Endothelial cell (in vitro differentiated cells): ENCODE measurements around the gene TEX101. TPM values are rescaled to one million over a fixed set of nuclear protein-coding genes. Genes with fewer than 3 reads are reported as not detected.
"Not testable (repeated sequence)": the region's sequence is repeated elsewhere in the genome, so short reads cannot be mapped to it uniquely, and the experiment has no call there.

Source experiments
- DNase-seq: peaks from one replicate; pipeline ENCODE4 v3.0.0; 2021; ENCODE audit warnings: low spot score
- H3K27ac Mint-ChIP-seq: one replicate; pipeline ENCODE4 v1.8.0; 2021; ENCODE audit warnings: mixed read lengths, inconsistent platforms; ENCODE audit not compliant: unreplicated experiment
- H3K27me3 Mint-ChIP-seq: one replicate; pipeline ENCODE4 v1.8.0; 2021; ENCODE audit warnings: mild to moderate bottlenecking, moderate library complexity, mixed read lengths, inconsistent platforms; ENCODE audit not compliant: unreplicated experiment
- H3K36me3 Mint-ChIP-seq: one replicate; pipeline ENCODE4 v1.8.0; 2021; ENCODE audit warnings: mild to moderate bottlenecking, low read depth, mixed read lengths, inconsistent platforms; ENCODE audit not compliant: unreplicated experiment
- H3K4me1 Mint-ChIP-seq: one replicate; pipeline ENCODE4 v1.8.0; 2021; ENCODE audit warnings: mild to moderate bottlenecking, mixed read lengths, inconsistent platforms; ENCODE audit not compliant: unreplicated experiment
- H3K4me3 Mint-ChIP-seq: one replicate; pipeline ENCODE4 v1.8.0; 2021; ENCODE audit warnings: mild to moderate bottlenecking, mixed read lengths, inconsistent platforms; ENCODE audit not compliant: unreplicated experiment
- H3K9me3 Mint-ChIP-seq: one replicate; pipeline ENCODE4 v1.8.0; 2021; ENCODE audit warnings: mixed read lengths, inconsistent platforms; ENCODE audit not compliant: unreplicated experiment
- long read RNA-seq: library from polyadenylated mRNA; unstranded; transcript quantifications from one replicate; pipeline ENCODE4 v2.0.0, GENCODE V29; 2020; ENCODE audit not compliant: unreplicated experiment
- total RNA-seq: library from RNA; stranded (reverse); fragmentation: NEBNext Ultra II Directional; extraction: Animal tissue kit (Norgen Biotek cat#: 25700); gene quantifications from one replicate; pipeline ENCODE4 v1.2.1, GENCODE V29; 2021; ENCODE audit not compliant: unreplicated experiment
- TF ChIP-seq, protein P1 (sequence below): fragments of 200-600 bp; sonication (generic); IDR thresholded peaks from one replicate; pipeline ENCODE4 v1.5.0; 2021; ENCODE audit warnings: antibody characterized with exemption; ENCODE audit not compliant: unreplicated experiment

The TEX101 gene
- total RNA-seq: not detected
- long read RNA-seq: 0 reads

DNA sequence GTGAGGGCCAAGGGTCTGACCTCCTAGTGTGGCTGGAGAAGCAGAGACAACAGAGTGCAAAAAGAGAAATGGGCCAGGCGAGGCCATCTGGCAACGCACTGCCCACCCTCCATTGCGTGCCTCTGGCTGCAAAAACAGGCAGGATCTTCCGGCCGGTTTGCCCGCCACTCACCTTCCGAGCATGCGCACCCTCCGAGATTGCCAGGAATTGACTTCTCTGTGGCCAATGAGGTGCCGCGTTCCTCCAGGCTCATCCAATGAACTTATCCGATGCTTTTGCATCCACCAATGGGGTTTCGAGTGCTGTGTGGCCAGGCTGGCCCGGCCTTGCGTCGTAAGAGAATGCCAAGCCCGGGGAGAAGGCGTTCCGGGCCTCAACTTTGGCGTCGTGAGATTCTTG is at the start of gene TEX101:
TSS of gene TEX101 (plus strand) at position 337 of the 400 bp plus-strand sequence. CDS start 1,030 bp downstream, outside the sequence.
- H3K27me3 Mint-ChIP-seq: peaks cover 12% of the 10 kb centered on the region
- no peak within 1 kb of the TSS for H3K4me3 Mint-ChIP-seq
- H3K4me1 Mint-ChIP-seq: no peaks in the 10 kb centered on the region
- no peak within 1 kb of the TSS for H3K27ac Mint-ChIP-seq
- H3K9me3 Mint-ChIP-seq: peaks cover 10% of the 10 kb centered on the region
- TF ChIP-seq, protein P1, sequence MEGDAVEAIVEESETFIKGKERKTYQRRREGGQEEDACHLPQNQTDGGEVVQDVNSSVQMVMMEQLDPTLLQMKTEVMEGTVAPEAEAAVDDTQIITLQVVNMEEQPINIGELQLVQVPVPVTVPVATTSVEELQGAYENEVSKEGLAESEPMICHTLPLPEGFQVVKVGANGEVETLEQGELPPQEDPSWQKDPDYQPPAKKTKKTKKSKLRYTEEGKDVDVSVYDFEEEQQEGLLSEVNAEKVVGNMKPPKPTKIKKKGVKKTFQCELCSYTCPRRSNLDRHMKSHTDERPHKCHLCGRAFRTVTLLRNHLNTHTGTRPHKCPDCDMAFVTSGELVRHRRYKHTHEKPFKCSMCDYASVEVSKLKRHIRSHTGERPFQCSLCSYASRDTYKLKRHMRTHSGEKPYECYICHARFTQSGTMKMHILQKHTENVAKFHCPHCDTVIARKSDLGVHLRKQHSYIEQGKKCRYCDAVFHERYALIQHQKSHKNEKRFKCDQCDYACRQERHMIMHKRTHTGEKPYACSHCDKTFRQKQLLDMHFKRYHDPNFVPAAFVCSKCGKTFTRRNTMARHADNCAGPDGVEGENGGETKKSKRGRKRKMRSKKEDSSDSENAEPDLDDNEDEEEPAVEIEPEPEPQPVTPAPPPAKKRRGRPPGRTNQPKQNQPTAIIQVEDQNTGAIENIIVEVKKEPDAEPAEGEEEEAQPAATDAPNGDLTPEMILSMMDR: no peak
- no peak for DNase-seq
- peaks cover 8% of the 10 kb centered on the region for H3K36me3 Mint-ChIP-seq

DNA sequence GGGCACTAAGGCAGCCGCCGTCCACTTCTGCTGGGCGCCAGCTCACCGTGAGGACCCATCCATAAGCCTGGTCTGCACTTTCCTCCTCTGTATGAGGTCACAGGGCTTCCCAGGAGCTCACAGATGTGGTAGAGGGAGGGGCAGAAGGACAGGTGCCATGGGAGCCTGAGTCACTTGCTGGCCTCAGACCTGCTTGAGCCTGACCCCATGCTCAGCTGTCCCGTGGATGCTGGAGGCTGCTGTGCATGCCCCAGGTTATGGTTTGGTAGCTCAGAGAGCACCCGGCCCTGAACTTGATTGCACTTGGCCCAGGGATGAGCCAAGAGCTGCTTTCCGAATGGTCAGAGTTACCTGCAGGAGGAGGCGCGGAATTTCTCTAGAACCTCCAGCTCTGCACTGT is 49.0 kb upstream of the TEX101 start:
- not testable (repeated sequence) for H3K36me3 Mint-ChIP-seq, H3K27me3 Mint-ChIP-seq, H3K4me3 Mint-ChIP-seq, H3K9me3 Mint-ChIP-seq, H3K4me1 Mint-ChIP-seq, H3K27ac Mint-ChIP-seq, DNase-seq

DNA sequence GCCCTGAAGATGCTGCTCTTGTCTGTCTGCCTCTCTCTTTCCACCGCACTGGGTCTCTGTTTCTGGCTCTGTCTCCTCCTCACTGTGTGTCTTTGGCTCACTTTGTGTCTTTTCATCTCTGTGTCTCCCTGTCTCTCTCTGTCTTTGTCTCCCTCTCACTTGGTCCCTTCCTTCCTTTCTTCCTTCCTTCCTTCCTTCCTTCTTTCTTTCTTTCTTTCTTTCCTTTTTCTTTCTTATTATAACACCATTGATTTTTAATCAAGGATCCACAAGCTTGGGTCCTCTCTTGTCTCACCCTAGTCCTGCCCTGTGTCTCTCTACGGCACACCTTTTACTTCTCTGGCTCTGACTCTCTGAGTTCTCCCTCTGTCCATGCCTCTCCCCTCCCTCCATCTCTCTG is 46.9 kb upstream of the TEX101 start:
- no peak overlapping the region for H3K27ac Mint-ChIP-seq
- H3K9me3 Mint-ChIP-seq: no peaks in the 10 kb centered on the region
- H3K27me3 Mint-ChIP-seq: peaks cover 1% of the 10 kb centered on the region
- H3K4me1 Mint-ChIP-seq: peaks cover 9% of the 10 kb centered on the region
- no peak overlapping the region for H3K4me3 Mint-ChIP-seq
- no peak for DNase-seq
- H3K36me3 Mint-ChIP-seq: no peaks in the 10 kb centered on the region
- TF ChIP-seq, protein P1: no peak

DNA sequence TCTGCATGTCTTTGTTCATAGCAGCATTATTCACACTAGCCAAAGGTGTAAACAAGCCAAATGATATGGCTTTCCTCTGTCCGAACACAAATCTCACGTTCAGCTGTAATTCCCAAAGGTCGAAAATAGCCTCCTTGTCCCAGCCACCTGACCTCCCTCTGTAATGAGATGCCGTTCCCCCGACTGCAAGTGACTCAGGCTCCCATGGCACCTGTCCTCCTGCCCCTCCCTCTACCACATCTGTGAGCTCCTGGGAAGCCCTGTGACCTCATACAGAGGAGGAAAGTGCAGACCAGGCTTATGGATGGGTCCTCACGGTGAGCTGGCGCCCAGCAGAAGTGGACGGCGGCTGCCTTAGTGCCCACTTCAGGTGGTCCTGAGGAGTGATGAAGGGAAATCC is 45.8 kb upstream of the TEX101 start:
- not testable (repeated sequence) for H3K9me3 Mint-ChIP-seq, H3K27me3 Mint-ChIP-seq, DNase-seq, H3K27ac Mint-ChIP-seq, H3K36me3 Mint-ChIP-seq, H3K4me3 Mint-ChIP-seq, H3K4me1 Mint-ChIP-seq

DNA sequence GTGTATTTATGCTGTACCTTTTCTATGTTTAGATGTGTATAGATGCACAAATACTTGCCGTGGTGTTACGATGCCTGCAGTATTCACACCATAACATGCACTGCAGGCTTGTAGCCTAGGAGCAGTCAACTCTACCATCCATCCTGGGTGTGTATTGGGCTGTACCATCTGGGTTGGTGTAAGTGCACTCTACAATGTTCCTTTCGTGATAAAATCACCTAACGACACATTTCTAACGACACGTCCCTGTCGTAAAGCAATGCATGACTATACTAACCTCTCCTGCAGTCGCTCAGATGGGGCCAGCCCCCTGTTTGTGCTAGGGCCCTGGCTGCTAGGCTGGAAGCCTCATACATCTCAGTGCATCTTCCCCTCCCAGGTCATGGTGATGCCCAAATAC is 42.8 kb upstream of the TEX101 start:
- Mint-ChIP-seq H3K27me3 (peaks cover 1% of the 10 kb centered on the region), H3K27ac (no peak overlapping the region), H3K36me3 (no peaks in the 10 kb centered on the region), H3K4me1 (peaks cover 9% of the 10 kb centered on the region), H3K4me3 (no peak overlapping the region), H3K9me3 (no peaks in the 10 kb centered on the region)
- no peak for DNase-seq
- TF ChIP-seq, protein P1: no peak

DNA sequence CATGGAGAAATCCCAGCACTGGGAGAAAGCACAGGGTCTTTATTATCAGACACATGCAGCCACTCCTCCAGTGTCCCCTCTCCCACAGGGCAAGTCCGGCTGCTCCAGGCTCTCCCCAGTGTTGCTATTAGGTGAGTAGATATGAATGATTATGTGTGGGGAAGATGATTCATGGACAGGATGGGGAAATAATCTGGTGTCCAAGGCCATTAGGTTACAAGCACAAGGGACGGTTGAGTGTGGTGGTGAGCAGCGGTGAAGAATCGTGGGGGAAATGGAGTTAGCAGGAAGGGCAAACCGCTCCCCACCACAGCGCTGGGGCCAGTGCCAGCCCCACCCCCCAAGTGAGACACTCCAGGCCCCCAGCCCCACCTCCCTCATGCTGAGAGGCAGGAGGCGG is 42.2 kb upstream of the TEX101 start:
- DNase-seq: no peak
- H3K4me3 Mint-ChIP-seq: no peak overlapping the region
- H3K36me3 Mint-ChIP-seq: no peaks in the 10 kb centered on the region
- H3K27ac Mint-ChIP-seq: peak overlapping the region; percentile 20
- no peaks in the 10 kb centered on the region for H3K9me3 Mint-ChIP-seq
- peaks cover 1% of the 10 kb centered on the region for H3K27me3 Mint-ChIP-seq
- TF ChIP-seq, protein P1: no peak
- H3K4me1 Mint-ChIP-seq: peaks cover 9% of the 10 kb centered on the region

GRCh38 chr19:43377624-43378023 is 37.1 kb upstream of the TEX101 start:
- H3K4me1 Mint-ChIP-seq, H3K27ac Mint-ChIP-seq, H3K4me3 Mint-ChIP-seq, H3K36me3 Mint-ChIP-seq, DNase-seq, H3K27me3 Mint-ChIP-seq, H3K9me3 Mint-ChIP-seq: not testable (repeated sequence)
